H9 (cell line): ENCODE data around the gene AHDC1. TPM values are rescaled to one million over a fixed set of nuclear protein-coding genes. Genes with fewer than 3 reads are reported as not detected.
A peak's percentile ranks its signal among the peaks of the same experiment; 100 is the strongest.

Source experiments
- DNase-seq: peaks from one replicate; pipeline ENCODE4 v3.0.0-alpha.2; 2017
- H2AFZ ChIP-seq: one replicate; pipeline ENCODE4 v1.6.1; 2013; ENCODE audit warnings: mild to moderate bottlenecking, low read length, control low read depth, moderate library complexity
- H2AK5ac ChIP-seq: 2 replicates; pipeline ENCODE4 v1.6.1; 2013; ENCODE audit warnings: low read length, control low read depth, mixed read lengths; ENCODE audit not compliant: insufficient read length
- H2BK120ac ChIP-seq: one replicate; pipeline ENCODE4 v1.6.1; 2013; ENCODE audit warnings: low read depth, mild to moderate bottlenecking, low read length, control low read depth, inconsistent platforms; ENCODE audit not compliant: poor library complexity, severe bottlenecking
- H2BK12ac ChIP-seq: 2 replicates; pipeline ENCODE4 v1.6.1; 2013; ENCODE audit warnings: low read length, control low read depth, mixed read lengths, low read depth; ENCODE audit not compliant: insufficient read length
- H2BK15ac ChIP-seq: 2 replicates; pipeline ENCODE4 v1.6.1; 2013; ENCODE audit warnings: low read depth, low read length, control low read depth
- H2BK20ac ChIP-seq: one replicate; pipeline ENCODE4 v1.6.1; 2013; ENCODE audit warnings: low read depth, mild to moderate bottlenecking, low read length, control low read depth, inconsistent platforms; ENCODE audit not compliant: poor library complexity, severe bottlenecking
- H2BK5ac ChIP-seq: 2 replicates; pipeline ENCODE4 v1.6.1; 2013; ENCODE audit warnings: low read length, control low read depth, mixed read lengths; ENCODE audit not compliant: insufficient read length
- H3K14ac ChIP-seq: 2 replicates; pipeline ENCODE4 v1.6.1; 2013; ENCODE audit warnings: low read length, control low read depth; ENCODE audit not compliant: insufficient read depth
- H3K18ac ChIP-seq: 2 replicates; pipeline ENCODE4 v1.6.1; 2013; ENCODE audit warnings: low read depth, mild to moderate bottlenecking, mixed read lengths, low read length, control low read depth; ENCODE audit not compliant: insufficient read length
- H3K23ac ChIP-seq: 2 replicates; pipeline ENCODE4 v1.6.1; 2013; ENCODE audit warnings: low read length, control low read depth, mixed read lengths, low read depth; ENCODE audit not compliant: insufficient read length
- H3K23me2 ChIP-seq: 2 replicates; pipeline ENCODE4 v1.6.1; 2013; ENCODE audit warnings: low read depth, mild to moderate bottlenecking, mixed read lengths, low read length, control low read depth; ENCODE audit not compliant: insufficient read length, poor library complexity, severe bottlenecking
- H3K27ac ChIP-seq: 2 replicates; pipeline ENCODE4 v1.5.1; 2013; ENCODE audit warnings: low read length, control low read depth, mixed read lengths, low read depth; ENCODE audit not compliant: insufficient read length
- H3K27me3 ChIP-seq: 2 replicates; pipeline ENCODE4 v1.6.1; 2013; ENCODE audit warnings: low read length, control low read depth, inconsistent platforms; ENCODE audit not compliant: insufficient read depth
- H3K4ac ChIP-seq: 2 replicates; pipeline ENCODE4 v1.6.1; 2013; ENCODE audit warnings: low read depth, mild to moderate bottlenecking, control low read depth, inconsistent platforms, low read length, moderate library complexity
- H3K4me1 ChIP-seq: 2 replicates; pipeline ENCODE4 v1.6.1; 2013; ENCODE audit warnings: low read length, control low read depth, inconsistent platforms; ENCODE audit not compliant: insufficient read depth
- H3K4me2 ChIP-seq: 2 replicates; pipeline ENCODE4 v1.6.1; 2013; ENCODE audit warnings: low read length, control low read depth, mixed read lengths; ENCODE audit not compliant: insufficient read length, insufficient read depth
- H3K56ac ChIP-seq: 2 replicates; pipeline ENCODE4 v1.6.1; 2013; ENCODE audit warnings: low read depth, mild to moderate bottlenecking, mixed read lengths, low read length, control low read depth; ENCODE audit not compliant: insufficient read length
- H3K79me1 ChIP-seq: 2 replicates; pipeline ENCODE4 v1.6.1; 2013; ENCODE audit warnings: low read depth, mild to moderate bottlenecking, moderate library complexity, low read length, control low read depth, inconsistent platforms; ENCODE audit not compliant: insufficient read depth, poor library complexity, severe bottlenecking
- H3K79me2 ChIP-seq: 2 replicates; pipeline ENCODE4 v1.6.1; 2013; ENCODE audit warnings: low read length, control low read depth, inconsistent platforms; ENCODE audit not compliant: insufficient read depth
- H3K9ac ChIP-seq: 2 replicates; pipeline ENCODE4 v1.6.1; 2013; ENCODE audit warnings: low read length, control low read depth, mixed read lengths; ENCODE audit not compliant: insufficient read length; ENCODE audit errors: extremely low read depth
- H3K9me3 ChIP-seq: one replicate; pipeline ENCODE4 v1.6.1; 2013; ENCODE audit warnings: low read depth, low read length, inconsistent platforms; ENCODE audit not compliant: control insufficient read depth
- H3T11ph ChIP-seq: one replicate; pipeline ENCODE4 v1.6.1; 2013; ENCODE audit warnings: mild to moderate bottlenecking, low read length, control low read depth, inconsistent platforms
- H4K20me1 ChIP-seq: one replicate; pipeline ENCODE4 v1.6.1; 2013; ENCODE audit not compliant: control insufficient read depth, insufficient read length, insufficient read depth
- H4K5ac ChIP-seq: 2 replicates; pipeline ENCODE4 v1.6.1; 2013; ENCODE audit warnings: low read depth, mild to moderate bottlenecking, mixed read lengths, low read length, control low read depth; ENCODE audit not compliant: insufficient read length
- H4K8ac ChIP-seq: replicated peaks from 2 replicates; pipeline ENCODE4 v1.6.1; 2013; ENCODE audit warnings: low read length, control low read depth, mixed read lengths, low read depth; ENCODE audit not compliant: insufficient read length
- H4K91ac ChIP-seq: 2 replicates; pipeline ENCODE4 v1.6.1; 2013; ENCODE audit warnings: low read depth, mild to moderate bottlenecking, moderate library complexity, mixed read lengths, low read length, control low read depth; ENCODE audit not compliant: insufficient read length
- H3K27ac Mint-ChIP-seq, 3 experiments: 2 replicates in 2 of 3; 3 replicates in 1 of 3; pipeline ENCODE4 v1.8.0; 2020 to 2021; ENCODE audit warnings: mixed read lengths in 3 of 3, mild to moderate bottlenecking in 1 of 3, moderate library complexity in 1 of 3
- H3K27me3 Mint-ChIP-seq: 2 replicates; pipeline ENCODE4 v1.8.0; 2021; ENCODE audit warnings: low read depth, mild to moderate bottlenecking, moderate library complexity, mixed read lengths
- H3K36me3 Mint-ChIP-seq, 3 experiments: 2 replicates in 2 of 3; 3 replicates in 1 of 3; pipeline ENCODE4 v1.8.0; 2020 to 2021; ENCODE audit warnings: low read depth in 3 of 3, mixed read lengths in 3 of 3; ENCODE audit not compliant: insufficient read depth in 1 of 3
- H3K4me1 Mint-ChIP-seq, 2 experiments: 2 replicates each; pipeline ENCODE4 v1.8.0; 2020; ENCODE audit warnings: mixed read lengths in 2 of 2
- H3K4me3 Mint-ChIP-seq, 2 experiments: 2 replicates in 1 of 2; 3 replicates in 1 of 2; pipeline ENCODE4 v1.8.0; 2020 to 2021; ENCODE audit warnings: mild to moderate bottlenecking in 2 of 2, mixed read lengths in 2 of 2, moderate library complexity in 1 of 2
- H3K9me3 Mint-ChIP-seq, 2 experiments: 2 replicates in 1 of 2; 3 replicates in 1 of 2; pipeline ENCODE4 v1.8.0; 2020; ENCODE audit warnings: mild to moderate bottlenecking in 2 of 2, mixed read lengths in 2 of 2, moderate library complexity in 1 of 2
- CTCF ChIP-seq: fragments of 200-600 bp; sonication (generic); conservative IDR thresholded peaks from 3 replicates; pipeline ENCODE4 v1.8.0; 2021; ENCODE audit warnings: antibody characterized with exemption, mild to moderate bottlenecking
- WGBS: extraction: QIAGEN DNeasy Blood & Tissue Kit; methylation state at CpG from one replicate; pipeline ENCODE4 v1.1.7; 2013; ENCODE audit warnings: missing lambda C conversion rate, low lambda C conversion rate, mixed read lengths; ENCODE audit not compliant: insufficient read length; ENCODE audit errors: extremely low coverage; 5-methylcytosine and 5-hydroxymethylcytosine counted together
- total RNA-seq: library from RNA; stranded (reverse); gene quantifications from 2 replicates; pipeline ENCODE4 v1.2.1, GENCODE V29; 2021

The AHDC1 gene
- total RNA-seq, 1 experiment from 2014 or later, result 29.4 TPM

DNA sequence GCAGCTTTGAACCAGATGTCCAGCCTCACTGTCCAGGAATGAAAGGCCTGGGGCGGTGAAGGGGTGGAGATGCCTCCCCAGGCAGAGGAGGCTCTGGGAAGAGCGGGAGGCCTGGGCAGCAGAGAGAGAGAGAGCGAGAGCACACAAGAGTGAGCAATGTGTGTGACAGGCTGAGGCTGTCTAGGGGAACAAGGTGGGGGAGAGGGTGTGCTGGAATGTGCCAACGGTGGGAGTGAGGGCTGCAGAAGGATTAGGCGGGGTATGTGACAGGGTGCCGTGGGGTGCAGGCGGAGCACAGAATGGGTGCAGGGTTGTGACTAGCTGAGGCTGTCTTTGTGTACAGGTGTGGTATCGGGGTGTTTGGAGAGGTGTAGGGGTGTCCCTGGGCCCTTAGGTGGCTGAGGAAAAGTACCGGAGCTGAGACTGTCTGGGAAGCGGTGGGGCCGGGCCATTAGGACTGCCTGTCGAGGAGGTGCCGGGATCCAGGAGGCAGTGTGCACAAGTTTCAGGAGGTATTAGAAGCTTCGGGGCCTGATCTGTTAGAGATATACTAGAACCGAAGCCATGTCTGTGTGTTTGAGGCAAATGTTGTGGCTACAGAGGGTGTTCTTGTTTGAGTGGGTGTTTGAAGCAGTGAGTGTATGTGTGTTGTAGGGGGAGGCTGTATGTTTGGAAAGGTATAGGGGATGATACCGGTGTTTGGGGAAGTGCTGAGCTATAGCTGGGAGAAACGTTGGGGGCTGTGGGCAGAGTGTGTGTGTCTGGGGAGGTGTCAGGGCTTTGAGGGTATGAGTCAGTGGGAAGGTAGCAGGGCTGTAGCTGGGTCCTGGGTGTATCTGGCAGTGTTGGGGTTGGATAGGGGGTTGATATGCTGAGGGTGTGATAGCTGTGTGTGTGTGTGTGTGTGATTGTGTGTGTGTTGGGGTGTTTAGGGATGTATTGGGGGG lies 9.1 kb downstream of the AHDC1 start:
- Histone ChIP-seq H4K8ac (no peak overlapping the region), H3K9ac (no peak overlapping the region), H3K18ac (no peak overlapping the region), H2BK120ac (no peak overlapping the region), H3K23me2 (no peaks in the 10 kb centered on the region), H2BK5ac (no peak overlapping the region), H3K27me3 (no peaks in the 10 kb centered on the region), H4K5ac (no peak overlapping the region), H3K9me3 (no peaks in the 10 kb centered on the region), H2BK20ac (no peak overlapping the region), H3K23ac (no peak overlapping the region), H3K4ac (no peak overlapping the region), H3K27ac (no peak overlapping the region), H2AK5ac (no peak overlapping the region), H2AFZ (no peak overlapping the region), H2BK12ac (no peak overlapping the region), H3K14ac (0 out of 2 replicates have a peak overlapping the region, but pooled peaks have one; percentile 14), H3K79me2 (peaks cover 16% of the 10 kb centered on the region; the same call in 1 of the 2 replicates), H2BK15ac (no peak overlapping the region), H4K91ac (no peak overlapping the region), H3K4me2 (no peak overlapping the region), H3T11ph (no peak overlapping the region), H3K79me1 (no peaks in the 10 kb centered on the region), H3K56ac (no peak overlapping the region), H4K20me1 (peaks cover 6% of the 10 kb centered on the region), H3K4me1 (peaks cover 20% of the 10 kb centered on the region; the same call in 1 of the 2 replicates)
- no peak for DNase-seq
- Mint-ChIP-seq H3K4me3 (no peak overlapping the region), H3K27ac (no peak overlapping the region), H3K27me3 (no peaks in the 10 kb centered on the region), H3K36me3 (no peaks in the 10 kb centered on the region), H3K9me3 (no peaks in the 10 kb centered on the region), H3K4me1 (peaks cover 26 to 30% of the 10 kb centered on the region in 2 experiments)
- TF ChIP-seq CTCF, result no peak
- WGBS, result no CpG with 5 or more reads among the region's 17 CpGs
